ENCODE measurements around the gene CEP104.

DNA sequence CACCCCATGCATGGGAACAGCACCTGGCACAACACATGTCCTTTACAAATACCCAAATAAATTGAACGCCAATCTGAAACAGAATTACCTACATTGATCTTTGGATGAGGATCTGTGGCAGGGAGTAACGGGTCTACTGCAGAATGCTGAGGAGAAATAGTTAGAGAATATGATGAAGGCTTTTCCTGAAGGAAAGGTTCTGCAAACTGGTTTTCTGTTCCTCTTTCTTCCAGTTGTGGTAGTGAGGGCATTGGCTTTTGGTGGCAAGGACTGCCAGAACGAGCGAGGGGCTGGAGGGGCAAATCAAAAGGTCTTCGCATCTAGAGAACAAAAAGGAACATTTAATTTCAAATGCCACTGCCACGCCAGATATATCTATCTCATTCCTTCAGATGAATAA lies 19.8 kb downstream of the CEP104 start:
- TF ChIP-seq CTCF (IDR thresholded peaks at IDR 0.05) (no peak), POLR2A (IDR thresholded peaks at IDR 0.05) (no peak)
